ENCODE results near the gene VTCN1.

DNA sequence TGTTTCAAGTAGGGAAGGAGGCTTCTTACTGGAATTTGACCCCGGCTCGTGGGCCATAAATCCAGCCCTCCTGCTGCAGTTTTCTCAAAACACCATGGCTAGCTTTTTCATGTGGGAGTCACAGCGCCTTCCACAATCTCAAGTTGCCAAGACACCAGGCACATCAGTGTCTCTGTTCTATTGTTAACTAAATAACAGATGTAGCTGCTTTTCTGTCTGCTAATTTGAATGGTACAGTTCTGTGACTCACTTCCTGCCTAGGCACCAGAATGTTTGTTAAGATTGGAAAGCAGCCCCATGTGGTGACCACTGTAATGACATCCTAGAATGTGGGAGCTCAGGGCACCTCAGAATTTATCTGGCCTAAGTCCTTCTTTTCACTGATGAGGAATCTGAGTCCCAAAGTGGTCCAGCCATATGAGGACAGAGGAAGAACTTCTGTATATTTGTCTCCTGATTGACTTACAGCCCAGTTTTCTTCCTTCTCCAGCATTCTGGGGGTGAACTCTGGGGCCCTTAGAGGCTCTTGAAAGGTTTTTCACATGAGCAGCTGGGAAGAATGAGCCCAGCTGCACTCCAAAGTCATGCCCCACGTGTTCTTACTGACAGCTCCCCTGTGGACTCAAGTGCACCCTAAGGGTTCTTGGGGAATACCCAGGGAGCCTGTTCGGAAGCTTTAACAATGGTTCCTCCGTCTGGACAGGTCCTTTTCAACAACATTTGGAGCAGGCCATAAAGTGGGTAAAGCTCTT, 116.7 kb downstream of the VTCN1 start:
- TF ChIP-seq POLR2A (IDR thresholded peaks at IDR 0.05; ENCODE audit: low read depth, low read length) (no peak), POLR2AphosphoS5 (IDR thresholded peaks at IDR 0.05; ENCODE audit: low read depth, low read length) (no peak), TAF1 (IDR thresholded peaks at IDR 0.05; ENCODE audit: borderline replicate concordance, low read depth, low read length) (no peak)
